Natural killer cell treated with Interleukin-12 subunit alpha and Interleukin-12 subunit beta and Interleukin-15 and Interleukin-18, amount 100 ng/mL, for 72 hours (primary cell): ENCODE data around the gene OXNAD1. TPM values are rescaled to one million over a fixed set of nuclear protein-coding genes. Genes with fewer than 3 reads are reported as not detected.

ENCODE experiments used
- ATAC-seq, 2 donors: fragments of 150-1000 bp; cut with Tn5 transposase in 1 of 2; sonication (Bioruptor Pico), chemical (Tn5 transposase) in 1 of 2; 2 replicates each; pipeline ENCODE4 v1.10.0; 2021
- DNase-seq: peaks from one replicate; pipeline ENCODE4 v3.0.0; 2022; ENCODE audit warnings: low spot score
- H3K27ac Mint-ChIP-seq, 2 donors: 1 replicate in 1 of 2; 2 replicates in 1 of 2; pipeline ENCODE4 v1.8.0; 2022; ENCODE audit warnings: mixed read lengths in 2 of 2, mild to moderate bottlenecking in 1 of 2, moderate library complexity in 1 of 2
- H3K27me3 Mint-ChIP-seq, 2 donors: 1 replicate in 1 of 2; 2 replicates in 1 of 2; pipeline ENCODE4 v1.8.0; 2022; ENCODE audit warnings: mixed read lengths in 2 of 2
- H3K36me3 Mint-ChIP-seq: one replicate; pipeline ENCODE4 v1.8.0; 2022; ENCODE audit warnings: mixed read lengths
- H3K4me1 Mint-ChIP-seq, 2 donors: 1 replicate in 1 of 2; 2 replicates in 1 of 2; pipeline ENCODE4 v1.8.0; 2022; ENCODE audit warnings: low read depth in 2 of 2, mixed read lengths in 2 of 2, mild to moderate bottlenecking in 1 of 2
- H3K4me3 Mint-ChIP-seq: one replicate; pipeline ENCODE4 v1.8.0; 2022; ENCODE audit warnings: mixed read lengths
- H3K9me3 Mint-ChIP-seq: 2 replicates; pipeline ENCODE4 v1.8.0; 2022; ENCODE audit warnings: mixed read lengths
- total RNA-seq, 2 donors: library from RNA; stranded (reverse); gene quantifications; one replicate each; pipeline ENCODE4 v1.2.3, GENCODE V29; 2022

The OXNAD1 gene
- total RNA-seq, 2 donors from 2014 or later = 16.0 to 31.4 TPM

DNA sequence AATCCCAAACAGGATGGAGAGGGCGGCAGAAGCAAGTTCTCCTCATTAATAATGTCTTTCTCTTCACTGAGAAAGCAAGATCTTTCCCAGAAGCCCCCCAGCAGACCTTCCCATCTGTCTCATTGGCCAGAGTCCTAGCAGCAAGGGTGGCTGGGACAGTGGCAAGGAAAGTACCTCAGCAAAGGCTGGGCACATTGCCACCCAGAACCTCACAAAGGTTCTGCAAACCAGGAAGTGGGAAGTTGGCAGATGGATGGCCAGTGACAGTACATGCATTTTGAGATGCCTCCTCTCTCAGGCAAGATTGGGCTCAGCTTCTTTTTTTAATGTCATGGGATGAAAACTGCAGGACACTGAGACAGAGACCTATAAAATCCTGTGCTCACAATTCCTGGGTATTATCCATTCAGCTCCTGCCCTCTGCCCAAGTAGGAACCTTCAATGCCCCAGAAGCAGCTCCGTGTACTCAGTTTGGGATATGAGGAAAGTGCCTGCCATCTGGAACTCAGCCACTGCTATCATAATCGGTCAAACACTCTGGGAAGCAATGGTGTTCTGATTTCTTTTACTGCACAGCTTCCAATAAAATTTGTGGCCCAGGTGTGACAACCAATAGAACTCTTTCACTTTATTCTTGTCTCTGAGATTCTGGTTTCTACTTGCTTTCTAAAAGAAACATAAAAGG lies 25.8 kb upstream of the OXNAD1 start:
- ATAC-seq (no peak), DNase-seq (no peak)
- peaks cover 0 to 6% of the 10 kb centered on the region in 2 donors for H3K27me3 Mint-ChIP-seq
- H3K36me3 Mint-ChIP-seq = no peaks in the 10 kb centered on the region
- H3K9me3 Mint-ChIP-seq = no peaks in the 10 kb centered on the region
- H3K27ac Mint-ChIP-seq = no peak overlapping the region
- peaks cover 6 to 9% of the 10 kb centered on the region in 2 donors for H3K4me1 Mint-ChIP-seq
- H3K4me3 Mint-ChIP-seq = no peak overlapping the region

DNA sequence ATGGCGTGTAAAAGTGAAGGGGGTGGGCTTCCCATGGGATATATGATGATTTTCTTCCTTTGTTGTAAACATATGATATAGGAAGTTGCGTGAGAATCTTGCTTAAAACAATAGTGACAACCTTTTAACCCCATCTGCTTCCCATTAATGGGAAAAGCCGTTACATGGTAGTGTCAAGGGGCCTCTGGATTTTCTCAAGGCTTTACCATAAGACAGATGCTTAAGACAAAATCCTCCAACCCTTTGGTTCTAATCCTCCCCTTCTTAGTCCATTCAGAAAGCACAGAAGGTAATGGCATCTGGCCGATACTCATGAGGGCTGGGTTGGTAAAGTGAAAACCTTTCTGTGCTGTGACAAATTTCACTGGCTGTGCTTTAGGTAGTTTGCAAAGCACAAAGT lies 25.2 kb upstream of the OXNAD1 start:
- H3K27me3 Mint-ChIP-seq = peaks cover 0 to 6% of the 10 kb centered on the region in 2 donors
- no peaks in the 10 kb centered on the region for H3K9me3 Mint-ChIP-seq
- no peak overlapping the region for H3K4me3 Mint-ChIP-seq
- DNase-seq (no peak), ATAC-seq (no peak)
- H3K36me3 Mint-ChIP-seq = no peaks in the 10 kb centered on the region
- peaks cover 6 to 9% of the 10 kb centered on the region in 2 donors for H3K4me1 Mint-ChIP-seq
- no peak overlapping the region for H3K27ac Mint-ChIP-seq

DNA sequence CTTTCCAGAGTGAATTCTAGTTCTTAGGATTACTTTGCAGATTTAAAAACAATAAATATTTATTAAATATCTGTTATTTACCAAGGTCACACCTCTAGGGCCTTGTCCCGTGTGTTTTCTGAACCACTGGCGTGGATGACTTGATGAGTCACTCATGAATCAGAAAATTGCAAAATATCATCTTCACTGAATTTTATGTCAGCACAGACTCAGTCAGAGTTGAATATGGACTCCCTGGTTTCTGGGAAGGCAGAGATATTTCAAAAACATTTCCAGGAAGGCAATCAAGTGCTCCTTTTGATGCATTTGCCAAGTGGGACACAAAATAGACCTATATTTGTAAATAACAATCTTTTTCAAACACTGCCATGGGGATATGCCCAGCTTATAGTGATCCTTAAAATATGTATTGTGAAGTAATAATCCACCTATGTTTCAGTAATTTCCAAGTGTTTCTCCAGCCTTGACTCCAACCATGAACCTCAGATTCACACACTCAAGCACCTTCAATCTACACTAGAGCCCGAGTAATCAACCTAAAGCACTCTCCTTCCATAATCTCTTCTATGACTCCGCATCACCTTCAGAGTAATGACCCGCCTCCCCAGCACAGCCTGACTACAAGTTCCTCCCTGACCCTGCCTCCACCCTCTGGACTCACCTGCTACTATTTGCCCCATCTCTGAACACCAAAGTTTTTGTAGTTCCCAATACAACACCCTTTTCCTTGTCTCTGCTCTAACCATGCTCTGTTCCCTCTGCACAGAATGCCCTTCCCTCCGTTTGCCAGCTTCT lies 24.6 kb upstream of the OXNAD1 start:
- H3K9me3 Mint-ChIP-seq = no peaks in the 10 kb centered on the region
- peaks cover 6 to 9% of the 10 kb centered on the region in 2 donors for H3K4me1 Mint-ChIP-seq
- peak overlapping the region; percentile 2 to 15 for H3K27ac Mint-ChIP-seq
- H3K36me3 Mint-ChIP-seq = no peaks in the 10 kb centered on the region
- ATAC-seq = peak; percentile 68 to 75
- H3K4me3 Mint-ChIP-seq = peak overlapping the region; percentile 51
- no peak for DNase-seq
- peaks cover 0 to 2% of the 10 kb centered on the region in 2 donors for H3K27me3 Mint-ChIP-seq

GRCh38 chr3:16241225-16241624 lies 23.8 kb upstream of the OXNAD1 start:
- no peak for ATAC-seq
- no peaks in the 10 kb centered on the region for H3K9me3 Mint-ChIP-seq
- peaks cover 0 to 2% of the 10 kb centered on the region in 2 donors for H3K27me3 Mint-ChIP-seq
- H3K36me3 Mint-ChIP-seq = no peaks in the 10 kb centered on the region
- peaks cover 6 to 9% of the 10 kb centered on the region in 2 donors for H3K4me1 Mint-ChIP-seq
- peak overlapping the region; percentile 2 to 15 for H3K27ac Mint-ChIP-seq
- peak overlapping the region; percentile 51 for H3K4me3 Mint-ChIP-seq
- no peak for DNase-seq

DNA sequence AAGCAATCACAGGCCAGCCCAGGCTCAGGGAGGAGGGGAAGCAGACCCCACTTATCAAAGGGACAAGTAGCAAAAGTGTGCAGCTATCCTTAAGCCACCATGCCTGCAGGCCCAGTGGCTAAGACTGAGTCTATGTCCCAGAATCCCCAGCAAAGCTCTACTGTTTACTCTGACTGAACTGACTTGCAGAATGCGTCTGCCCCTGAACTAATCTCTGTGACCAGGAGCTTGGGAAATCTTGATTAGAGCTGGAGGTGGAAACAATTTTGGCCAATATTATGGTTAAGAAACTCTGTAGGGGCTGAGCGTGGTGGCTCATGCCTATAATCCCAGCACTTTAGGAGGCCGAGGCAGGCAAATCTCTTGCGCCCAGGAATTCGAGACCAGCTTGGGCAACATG lies 22.8 kb upstream of the OXNAD1 start:
- H3K4me1 Mint-ChIP-seq = peaks cover 11 to 12% of the 10 kb centered on the region in 2 donors
- H3K27ac Mint-ChIP-seq = peak overlapping the region in 1 of 2 donors; percentile 2
- no peak for DNase-seq
- H3K4me3 Mint-ChIP-seq = no peak overlapping the region
- H3K36me3 Mint-ChIP-seq = no peaks in the 10 kb centered on the region
- H3K27me3 Mint-ChIP-seq = peaks cover 0 to 2% of the 10 kb centered on the region in 2 donors
- no peaks in the 10 kb centered on the region for H3K9me3 Mint-ChIP-seq
- no peak for ATAC-seq

DNA sequence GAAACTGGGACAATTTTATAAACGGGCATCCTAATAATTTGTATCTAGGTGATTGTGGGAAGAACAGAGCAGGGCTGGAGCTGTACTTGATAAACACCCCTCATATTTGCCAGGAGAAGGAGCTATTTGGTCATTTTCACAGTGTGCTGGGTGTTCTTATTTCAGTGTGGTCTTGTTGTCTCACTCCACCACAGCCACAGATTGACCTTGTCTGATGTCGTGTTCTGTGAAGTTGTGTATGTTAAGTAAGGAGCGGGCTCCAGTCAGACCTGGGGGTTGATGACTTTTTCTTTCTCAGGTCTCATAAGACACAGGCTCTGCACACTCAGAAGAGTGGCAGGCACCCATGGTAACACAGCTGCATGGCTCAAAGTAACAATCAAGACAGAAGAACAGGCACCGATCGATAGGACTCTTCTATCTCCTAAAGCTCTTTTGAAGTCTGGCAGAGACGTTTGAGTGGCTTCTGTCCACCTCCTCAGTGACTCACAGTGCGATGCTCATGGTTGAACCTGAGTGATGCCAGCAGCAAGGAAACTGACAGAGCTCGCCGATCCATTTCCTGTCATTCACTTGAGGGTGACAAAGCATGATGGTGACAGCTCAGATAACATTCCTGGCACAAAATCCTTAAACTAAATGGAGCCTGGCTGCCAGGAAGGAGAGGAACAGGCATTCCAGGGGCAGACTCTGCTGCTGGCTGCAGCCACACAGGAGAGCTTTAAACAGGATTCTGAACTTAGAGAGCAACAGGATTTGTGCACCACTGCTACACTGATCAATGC lies 21.1 kb upstream of the OXNAD1 start:
- ATAC-seq = no peak
- H3K9me3 Mint-ChIP-seq = no peaks in the 10 kb centered on the region

DNA sequence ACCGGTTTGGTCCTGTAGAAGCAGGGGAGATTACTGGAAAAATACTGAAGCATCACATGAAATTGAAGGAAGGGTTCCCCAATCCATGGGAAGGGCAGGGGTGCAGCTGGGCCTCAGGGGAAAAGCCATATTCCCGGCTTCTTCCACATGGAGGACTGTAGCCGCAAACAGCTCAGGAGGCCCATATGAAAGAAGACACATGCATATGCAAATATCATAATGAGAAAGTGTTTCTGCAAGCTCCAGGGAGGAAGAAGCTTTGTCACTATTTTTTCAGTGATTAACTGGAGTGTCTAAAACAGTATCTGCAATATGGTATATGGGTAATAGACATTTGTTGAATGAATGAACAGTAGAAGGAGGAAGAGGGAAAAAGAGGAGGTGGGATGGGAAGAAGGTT lies 19.4 kb upstream of the OXNAD1 start:
- Mint-ChIP-seq H3K9me3 (no peaks in the 10 kb centered on the region), H3K36me3 (no peaks in the 10 kb centered on the region), H3K27me3 (peaks cover 0 to 2% of the 10 kb centered on the region in 2 donors), H3K4me1 (peaks cover 14 to 21% of the 10 kb centered on the region in 2 donors), H3K4me3 (no peak overlapping the region), H3K27ac (no peak overlapping the region)
- DNase-seq = no peak
- no peak for ATAC-seq

More for the DNA sequence above, 21.1 kb upstream of the OXNAD1 start:
- no peak overlapping the region for H3K4me3 Mint-ChIP-seq
- peaks cover 0 to 2% of the 10 kb centered on the region in 2 donors for H3K27me3 Mint-ChIP-seq
- H3K36me3 Mint-ChIP-seq = no peaks in the 10 kb centered on the region
- no peak for DNase-seq
- peaks cover 16 to 25% of the 10 kb centered on the region in 2 donors for H3K4me1 Mint-ChIP-seq
- peak overlapping the region in 1 of 2 donors; percentile 40 for H3K27ac Mint-ChIP-seq

GRCh38 chr3:16247282-16248061 lies 17.5 kb upstream of the OXNAD1 start:
- no peaks in the 10 kb centered on the region for H3K36me3 Mint-ChIP-seq
- peak overlapping the region; percentile 54 for H3K4me3 Mint-ChIP-seq
- no peaks in the 10 kb centered on the region for H3K9me3 Mint-ChIP-seq
- ATAC-seq (peak; percentile 68 to 83), DNase-seq (peak; percentile 78)
- no peak overlapping the region for H3K27ac Mint-ChIP-seq
- H3K27me3 Mint-ChIP-seq = peaks cover 0 to 2% of the 10 kb centered on the region in 2 donors
- H3K4me1 Mint-ChIP-seq = peaks cover 10 to 15% of the 10 kb centered on the region in 2 donors

GRCh38 chr3:16248556-16248955 lies 16.5 kb upstream of the OXNAD1 start:
- DNase-seq (no peak), ATAC-seq (no peak)
- no peaks in the 10 kb centered on the region for H3K9me3 Mint-ChIP-seq
- H3K36me3 Mint-ChIP-seq = no peaks in the 10 kb centered on the region
- peaks cover 0 to 2% of the 10 kb centered on the region in 2 donors for H3K27me3 Mint-ChIP-seq
- peaks cover 10 to 18% of the 10 kb centered on the region in 2 donors for H3K4me1 Mint-ChIP-seq
- H3K4me3 Mint-ChIP-seq = no peak overlapping the region
- no peak overlapping the region for H3K27ac Mint-ChIP-seq

DNA sequence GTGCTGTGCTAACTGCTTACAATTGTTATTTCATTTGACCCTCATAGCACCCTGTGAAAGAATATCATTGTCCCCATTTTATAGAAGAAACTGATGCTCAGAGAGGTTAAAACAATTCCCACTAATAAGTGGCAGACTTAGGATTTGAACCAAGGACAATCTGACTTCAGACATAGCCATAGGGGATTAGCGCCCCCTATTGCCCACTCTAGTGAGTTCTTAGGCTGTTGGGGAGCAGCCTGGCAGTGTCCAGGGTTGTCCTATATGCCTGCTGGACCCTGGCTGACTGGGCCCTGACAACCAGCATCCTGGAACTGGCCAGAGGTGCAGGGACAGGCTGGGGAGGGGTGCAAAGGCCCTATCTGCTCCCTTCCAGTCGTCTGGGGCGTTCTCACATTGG lies 15.7 kb upstream of the OXNAD1 start:
- no peak overlapping the region for H3K4me3 Mint-ChIP-seq
- H3K4me1 Mint-ChIP-seq = peaks cover 10 to 26% of the 10 kb centered on the region in 2 donors
- no peaks in the 10 kb centered on the region for H3K36me3 Mint-ChIP-seq
- H3K27me3 Mint-ChIP-seq = no peaks in the 10 kb centered on the region
- ATAC-seq (no peak), DNase-seq (no peak)
- H3K27ac Mint-ChIP-seq = no peak overlapping the region
- no peaks in the 10 kb centered on the region for H3K9me3 Mint-ChIP-seq

- ATAC-seq (no peak), DNase-seq (no peak)
- H3K4me3 Mint-ChIP-seq = no peak overlapping the region
- no peak overlapping the region for H3K27ac Mint-ChIP-seq
- H3K9me3 Mint-ChIP-seq = no peaks in the 10 kb centered on the region
- no peaks in the 10 kb centered on the region for H3K27me3 Mint-ChIP-seq
- H3K36me3 Mint-ChIP-seq = no peaks in the 10 kb centered on the region
- H3K4me1 Mint-ChIP-seq = peaks cover 12 to 31% of the 10 kb centered on the region in 2 donors
Observed at GRCh38 chr3:16249886-16250285, 15.1 kb upstream of the OXNAD1 start.

GRCh38 chr3:16251316-16252085 lies 13.5 kb upstream of the OXNAD1 start:
- DNase-seq = no peak
- no peak overlapping the region for H3K4me3 Mint-ChIP-seq
- H3K4me1 Mint-ChIP-seq = peaks cover 16 to 38% of the 10 kb centered on the region in 2 donors
- no peaks in the 10 kb centered on the region for H3K9me3 Mint-ChIP-seq
- H3K27ac Mint-ChIP-seq = no peak overlapping the region
- H3K27me3 Mint-ChIP-seq = no peaks in the 10 kb centered on the region
- no peaks in the 10 kb centered on the region for H3K36me3 Mint-ChIP-seq
- no peak for ATAC-seq
